Left forelimb (tissue), 1 donor: ENCODE data around the gene TMEM255A.

Source experiments
- DNase-seq: peaks from one replicate; pipeline ENCODE4 v3.0.0-alpha.2; 2018; ENCODE audit warnings: low spot score

TMEM255A gene

DNA sequence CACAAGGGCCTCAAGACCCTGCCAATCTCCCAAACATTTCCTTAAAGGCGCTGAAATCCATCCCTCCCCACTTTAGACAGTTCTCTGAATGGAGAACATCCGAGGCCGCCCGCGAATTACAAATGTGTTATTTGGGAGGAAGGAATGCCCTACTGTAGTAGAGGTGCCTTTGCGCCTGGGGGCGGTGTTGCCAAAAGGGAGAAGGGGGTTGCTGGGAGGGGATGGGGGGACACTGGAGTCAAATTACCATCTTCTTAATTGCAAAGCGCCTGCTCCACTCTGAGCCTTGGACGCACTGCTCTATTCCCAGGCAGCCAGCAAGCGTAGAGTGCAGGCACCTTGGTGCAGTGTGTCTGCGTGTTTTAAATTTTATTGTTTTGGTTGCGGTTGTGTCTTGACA lies 2.7 kb downstream of the TMEM255A start:
- DNase-seq = no peak

DNA sequence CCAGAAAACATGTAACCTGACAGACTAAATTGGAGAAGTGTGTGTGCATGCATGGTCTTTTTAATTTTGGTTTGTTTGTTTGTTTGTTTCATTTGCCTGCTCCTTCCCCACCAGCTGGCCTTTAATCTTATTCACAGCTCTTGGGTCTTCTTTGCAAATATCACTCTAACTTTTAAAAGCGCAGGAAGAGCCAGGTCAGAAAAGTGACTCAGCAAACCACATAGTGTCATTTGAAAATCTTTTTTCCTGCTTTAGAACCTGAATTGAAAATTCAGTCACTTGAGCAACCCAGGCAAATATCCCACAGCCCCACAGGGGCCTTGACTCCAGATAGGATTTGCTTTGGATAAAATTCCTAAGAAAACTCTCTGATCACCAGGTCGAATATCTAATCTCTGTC lies 4.6 kb downstream of the TMEM255A start:
- no peak for DNase-seq

- DNase-seq = no peak
These were observed 5.6 kb downstream of the TMEM255A start for GRCh38 chrX:120305531-120306141.

DNA sequence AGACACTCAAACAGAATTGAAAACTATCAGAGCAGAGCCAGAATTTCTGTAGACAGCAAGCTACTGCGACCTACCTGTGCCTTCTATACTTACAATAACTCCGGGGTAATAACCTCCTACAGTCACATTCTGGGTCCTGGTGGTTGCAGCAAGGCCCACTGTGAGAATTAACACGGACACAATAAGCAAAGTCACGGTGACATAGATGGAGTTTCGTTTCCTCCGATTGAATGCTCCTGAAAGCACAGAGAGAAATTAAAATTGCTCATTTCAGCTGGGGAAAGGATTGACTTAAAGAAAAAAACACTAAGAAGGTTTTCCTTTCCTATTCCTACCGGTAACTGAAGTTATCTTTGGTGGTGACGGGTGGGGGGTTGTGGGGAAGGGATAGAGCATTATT lies 7.0 kb downstream of the TMEM255A start:
- DNase-seq = no peak

GRCh38 chrX:120302434-120302833 lies 8.8 kb downstream of the TMEM255A start:
- no peak for DNase-seq

DNA sequence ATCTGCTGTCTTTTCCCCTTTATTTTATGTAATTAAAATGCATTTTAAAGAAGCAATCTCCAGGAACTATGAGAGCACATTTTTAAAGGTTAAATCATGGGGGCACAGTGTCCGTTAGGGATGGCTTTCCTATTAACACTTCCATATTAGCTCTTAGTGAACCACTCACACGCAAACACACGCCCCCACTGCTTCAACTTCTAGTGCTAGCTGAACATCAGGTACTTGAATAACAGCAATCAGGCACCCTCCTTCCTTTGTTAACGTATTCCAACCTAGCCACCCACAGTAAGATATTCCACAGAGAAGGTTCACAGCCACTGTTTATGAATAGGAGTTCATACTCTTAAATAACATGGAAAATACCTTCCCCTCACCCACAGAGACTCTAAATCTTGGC lies 9.3 kb downstream of the TMEM255A start:
- DNase-seq = no peak

DNA sequence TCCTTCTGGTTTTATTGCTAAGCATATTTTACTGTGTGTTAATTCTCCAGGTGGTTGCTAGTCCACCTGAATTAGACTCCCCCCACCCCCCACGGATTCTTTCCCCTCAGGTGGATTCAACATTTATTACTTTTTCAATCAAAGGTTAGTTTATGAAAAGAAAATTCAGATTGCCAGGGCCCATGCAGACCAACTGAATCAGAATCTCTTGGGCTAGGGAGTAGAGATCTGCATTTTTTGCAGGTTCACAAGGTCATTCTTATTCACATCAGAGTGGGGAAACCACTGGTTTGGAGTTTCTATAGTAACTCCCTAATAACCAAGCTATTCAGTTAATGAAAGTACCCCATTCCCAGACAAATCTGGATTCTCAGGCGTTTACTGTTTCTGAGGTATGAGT lies 9.8 kb downstream of the TMEM255A start:
- no peak for DNase-seq

DNA sequence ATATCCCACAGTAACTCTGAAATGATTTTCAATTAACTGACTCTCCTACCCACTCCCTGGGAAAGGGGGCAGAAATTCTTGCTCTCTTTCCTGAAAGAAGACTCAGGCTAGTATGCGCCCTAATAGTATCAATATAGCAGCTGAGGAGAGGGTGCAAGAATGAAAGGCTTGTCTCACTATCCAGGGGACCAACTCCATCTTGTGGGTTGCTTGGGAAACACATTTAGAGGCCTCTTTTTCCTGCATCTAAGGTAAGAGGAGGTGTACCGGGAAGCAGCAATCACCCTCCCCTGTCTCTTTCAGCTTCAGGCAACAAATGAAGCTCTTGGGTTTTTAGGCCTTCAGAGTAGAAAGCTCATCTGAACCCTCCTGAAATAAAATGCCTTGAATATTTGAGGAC lies 11.3 kb downstream of the TMEM255A start:
- DNase-seq = no peak

GRCh38 chrX:120297923-120298322 lies 13.3 kb downstream of the TMEM255A start:
- no peak for DNase-seq

GRCh38 chrX:120294651-120295050 lies 16.6 kb downstream of the TMEM255A start:
- no peak for DNase-seq

- DNase-seq = no peak
These were observed 18.2 kb downstream of the TMEM255A start for GRCh38 chrX:120293015-120293414.

DNA sequence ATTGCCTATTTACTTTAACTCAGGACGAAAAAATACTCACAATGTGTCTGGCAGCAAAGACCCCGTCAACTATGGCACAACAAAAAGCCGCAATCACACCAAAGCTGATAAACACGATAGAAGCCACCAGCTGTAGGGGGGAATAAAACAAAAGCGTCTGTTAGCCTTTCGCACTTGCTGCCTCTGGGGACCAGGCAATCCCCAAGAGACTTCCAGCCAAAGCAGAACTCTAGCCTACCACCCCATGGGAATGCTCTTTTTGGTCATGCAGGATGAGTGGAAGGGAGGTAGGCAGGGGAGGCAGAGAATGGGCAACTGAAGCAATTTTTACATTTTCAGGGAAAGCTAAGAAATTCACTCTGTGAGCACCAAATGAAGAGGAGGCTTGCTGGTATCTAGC lies 20.1 kb downstream of the TMEM255A start:
- DNase-seq = no peak

GRCh38 chrX:120290107-120290506 lies 21.2 kb downstream of the TMEM255A start:
- DNase-seq = no peak

GRCh38 chrX:120287513-120288112 lies 23.6 kb downstream of the TMEM255A start:
- DNase-seq = no peak

- no peak for DNase-seq
These were observed 24.3 kb downstream of the TMEM255A start for GRCh38 chrX:120286733-120287512.

DNA sequence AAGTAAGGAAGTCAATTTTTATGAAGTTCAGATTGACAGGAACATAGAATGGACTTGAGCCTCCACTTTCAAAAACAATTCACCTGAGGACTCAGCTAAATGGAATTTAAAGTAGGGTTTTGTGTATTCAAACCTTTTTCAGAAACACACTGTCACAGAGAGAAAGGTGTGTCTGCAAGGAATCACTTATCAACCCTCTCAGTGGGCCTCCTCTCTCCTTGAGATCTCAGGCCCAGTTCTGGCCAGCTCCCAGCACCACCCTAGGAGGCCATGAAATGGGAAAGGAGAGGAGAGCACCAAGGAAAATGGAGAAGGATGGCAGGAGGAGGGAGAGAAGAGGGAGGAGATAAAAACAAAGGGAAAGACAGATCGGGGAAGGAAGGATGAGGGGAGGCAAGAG lies 28.6 kb downstream of the TMEM255A start:
- DNase-seq = no peak

- no peak for DNase-seq
These were observed 29.5 kb downstream of the TMEM255A start for GRCh38 chrX:120281761-120282160.

DNA sequence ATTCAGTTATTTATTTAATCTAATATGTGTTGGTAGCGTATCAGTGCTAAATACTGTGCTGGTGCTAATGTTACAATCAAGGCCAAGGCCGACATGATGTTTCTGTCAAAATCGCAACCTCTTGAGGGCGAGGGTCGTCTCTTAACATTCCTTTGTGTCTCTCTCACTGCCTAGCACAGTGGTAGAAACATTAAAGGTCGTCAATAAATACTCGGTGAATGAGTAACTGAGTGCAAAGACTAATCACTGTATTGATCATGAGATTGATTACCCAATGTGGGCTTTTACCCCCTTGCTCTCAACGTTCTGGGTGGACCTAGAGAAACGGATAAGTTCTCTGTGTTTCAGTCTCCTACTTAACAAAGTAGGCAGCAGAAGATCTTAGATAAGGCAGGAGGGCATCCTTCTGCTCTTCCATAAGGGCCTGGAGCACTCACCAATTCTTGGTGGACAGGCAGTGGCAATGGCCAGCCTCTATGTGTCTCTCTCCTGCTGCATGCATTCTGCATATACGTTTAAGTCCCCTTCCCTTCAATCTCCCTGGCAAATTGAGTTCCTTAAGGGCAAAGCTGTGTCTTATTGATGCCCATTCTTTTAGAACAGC lies 30.1 kb downstream of the TMEM255A start:
- DNase-seq = no peak

DNA sequence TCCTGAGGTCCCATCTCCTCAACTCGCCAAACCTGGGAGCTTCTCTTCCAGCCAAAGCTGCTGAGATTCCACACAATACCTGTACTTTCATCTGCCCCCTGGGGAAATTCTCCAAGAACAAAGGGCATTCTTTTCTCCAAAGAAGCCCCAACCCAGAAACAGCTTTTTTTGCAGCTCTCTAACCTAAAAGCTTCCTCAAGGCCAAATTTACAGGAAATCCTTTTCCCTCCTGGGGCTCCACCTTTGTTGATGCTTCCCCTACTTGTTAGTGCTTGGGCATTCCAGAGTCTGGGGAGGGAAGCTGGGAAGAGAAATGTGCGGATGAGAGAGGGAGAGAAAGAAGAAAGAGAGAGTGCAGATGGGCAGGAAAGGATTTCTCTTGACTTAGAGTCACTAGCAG lies 36.3 kb downstream of the TMEM255A start:
- no peak for DNase-seq

DNA sequence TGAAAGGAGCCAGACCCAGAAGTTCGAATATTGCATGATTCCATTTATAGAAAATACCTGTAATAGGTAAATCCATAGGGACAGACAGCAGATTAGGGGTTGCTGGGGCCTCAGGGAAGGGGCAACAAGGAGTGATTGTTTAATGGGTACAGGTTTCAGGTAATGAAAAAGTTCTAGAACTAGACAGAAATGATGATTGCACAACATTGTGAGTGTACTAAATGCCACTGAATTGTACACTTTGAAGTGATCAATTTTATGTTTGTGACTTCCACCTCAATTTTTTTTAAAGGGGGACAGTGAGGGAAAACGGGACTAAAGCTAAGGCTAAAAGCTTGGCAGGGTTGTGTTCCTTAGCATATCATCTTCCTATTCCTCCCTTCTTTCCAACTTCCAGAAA lies 37.1 kb downstream of the TMEM255A start:
- DNase-seq = no peak

GRCh38 chrX:120271218-120271617 lies 40.0 kb downstream of the TMEM255A start:
- no peak for DNase-seq

GRCh38 chrX:120270567-120270966 lies 40.7 kb downstream of the TMEM255A start:
- no peak for DNase-seq
